CMK (cell line): ENCODE measurements around the gene CFAP69.
A peak's percentile ranks its signal among the peaks of the same experiment; 100 is the strongest.
"Not testable (repeated sequence)": the region's sequence is repeated elsewhere in the genome, so short reads cannot be mapped to it uniquely, and the experiment has no call there.

Experiments used
- DNase-seq: peaks from one replicate; pipeline ENCODE4 v3.0.0-alpha.2; 2010; ENCODE audit warnings: low read depth

The CFAP69 gene

GRCh38 chr7:90345595-90346335 is 100.8 kb downstream of the CFAP69 start:
- DNase-seq: no peak

DNA sequence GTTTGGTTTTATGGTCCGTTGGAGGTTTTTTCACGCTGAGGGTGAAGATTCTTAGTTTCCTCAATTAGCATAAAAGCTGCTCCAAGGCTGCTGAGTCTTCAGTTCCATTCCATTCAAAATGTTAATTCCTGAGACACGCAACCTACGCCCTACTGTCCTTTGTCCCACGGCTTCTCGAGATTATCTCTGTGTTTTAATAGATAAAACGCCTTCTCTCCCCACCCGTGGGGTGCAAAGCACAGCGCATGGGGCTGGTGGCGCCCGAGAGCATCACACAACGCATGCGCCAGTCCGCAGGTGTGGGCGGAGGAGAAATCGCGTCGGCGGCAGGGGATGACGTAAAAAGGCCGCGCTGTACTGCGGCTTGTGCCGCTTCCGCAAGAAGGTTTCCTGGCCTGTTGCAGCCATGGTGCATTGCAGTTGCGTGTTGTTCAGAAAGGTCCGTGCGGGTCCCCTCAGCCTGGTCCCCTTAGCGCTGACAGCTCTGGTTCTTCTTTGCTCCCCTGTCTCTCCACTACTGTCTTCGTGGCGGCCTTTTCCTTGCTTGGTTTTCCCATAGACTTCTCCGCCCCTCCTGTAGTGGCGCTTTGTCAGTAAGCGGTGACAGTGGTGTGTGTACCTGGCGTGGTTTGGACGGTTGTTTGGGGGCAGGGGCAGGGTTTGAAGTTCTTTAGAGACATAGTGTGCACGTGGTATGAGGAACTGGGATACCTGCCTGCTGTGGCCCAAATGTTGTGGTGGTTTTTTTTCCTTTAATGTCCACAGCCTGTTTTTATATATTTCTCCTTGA is 101.6 kb downstream of the CFAP69 start, which contains the start of gene GTPBP10:
GTPBP10 (plus strand) TSS at position 381 of the 790 bp plus-strand sequence; CDS start at position 407, 26 bp downstream.
- peak; percentile 91 for DNase-seq

GRCh38 chr7:90347759-90348158 is 102.8 kb downstream of the CFAP69 start:
- DNase-seq: no peak

GRCh38 chr7:90349305-90349704 is 104.3 kb downstream of the CFAP69 start:
- no peak for DNase-seq

- not testable (repeated sequence) for DNase-seq
Measured at GRCh38 chr7:90350032-90350431, 105.1 kb downstream of the CFAP69 start.

GRCh38 chr7:90351987-90352386 is 107.0 kb downstream of the CFAP69 start:
- DNase-seq: no peak
